IMR-90 (cell line): ENCODE measurements around the gene NT5C1B. TPM values are rescaled to one million over a fixed set of nuclear protein-coding genes. Genes with fewer than 3 reads are reported as not detected.

ENCODE experiments used
- ATAC-seq: fragments of 200-7000 bp; cut with Tn5 transposase; 2 replicates; pipeline ENCODE4 v1.9.1; 2020; ENCODE audit warnings: low read depth, mild to moderate bottlenecking, moderate library complexity
- BruUV-seq: library from RNA; stranded (reverse); fragments of 400-500 nt; replicated peaks from 2 replicates; lab custom pipeline; 2021; lab: Mats Ljungman, UMichigan
- CTCF ChIA-PET: fragments of 300-600 bp; formaldehyde crosslinking; extraction: SDS; loops from one replicate; lab custom pipeline; 2021; ENCODE audit warnings: antibody characterized with exemption; lab: Yijun Ruan, JAX
- POLR2A ChIA-PET: fragments of 300-600 bp; sonication (Branson Sonifier 250); formaldehyde crosslinking; loops from one replicate; lab custom pipeline; 2022; ENCODE audit warnings: antibody characterized with exemption; ENCODE audit not compliant: unreplicated experiment; lab: Charles Lee
- DNase-seq: peaks from one replicate; pipeline ENCODE4 v3.0.0; 2013
- H2AFZ ChIP-seq: replicated peaks from 2 replicates; pipeline ENCODE3; 2013; ENCODE audit warnings: low read length, mild to moderate bottlenecking; ENCODE audit not compliant: poor library complexity
- H2AK5ac ChIP-seq: 2 replicates; pipeline ENCODE4 v1.6.1; 2013; ENCODE audit warnings: low read depth, low read length, inconsistent platforms
- H2AK9ac ChIP-seq: replicated peaks from 2 replicates; pipeline ENCODE3; 2013; ENCODE audit warnings: mild to moderate bottlenecking, low read depth, low read length, moderate library complexity; ENCODE audit not compliant: poor library complexity
- H2BK120ac ChIP-seq: 2 replicates; pipeline ENCODE4 v1.6.1; 2013; ENCODE audit warnings: low read depth, low read length, inconsistent platforms
- H2BK15ac ChIP-seq: 3 replicates; pipeline ENCODE4 v1.6.1; 2013; ENCODE audit warnings: low read depth, low read length, inconsistent platforms
- H2BK20ac ChIP-seq: 2 replicates; pipeline ENCODE4 v1.6.1; 2013; ENCODE audit warnings: low read depth, mild to moderate bottlenecking, inconsistent platforms, low read length, moderate library complexity
- H2BK5ac ChIP-seq: 2 replicates; pipeline ENCODE4 v1.6.1; 2013; ENCODE audit warnings: mild to moderate bottlenecking, low read depth, low read length, inconsistent platforms; ENCODE audit not compliant: poor library complexity, severe bottlenecking
- H3K14ac ChIP-seq: replicated peaks from 2 replicates; pipeline ENCODE4 v1.6.1; 2013; ENCODE audit warnings: low read depth, low read length, inconsistent platforms
- H3K18ac ChIP-seq: 2 replicates; pipeline ENCODE4 v1.6.1; 2013; ENCODE audit warnings: low read depth, low read length, control low read depth
- H3K23ac ChIP-seq: 2 replicates; pipeline ENCODE4 v1.6.1; 2013; ENCODE audit warnings: low read depth, low read length, inconsistent platforms
- H3K27ac ChIP-seq: 2 replicates; pipeline ENCODE4 v1.5.1; 2013; ENCODE audit warnings: mild to moderate bottlenecking, control low read depth, low read length; ENCODE audit not compliant: insufficient read depth
- H3K27me3 ChIP-seq: 2 replicates; pipeline ENCODE4 v1.6.1; 2013; ENCODE audit warnings: low read length; ENCODE audit not compliant: control insufficient read depth, insufficient read depth
- H3K36me3 ChIP-seq: 2 replicates; pipeline ENCODE4 v1.6.1; 2013; ENCODE audit warnings: low read length, mixed read lengths; ENCODE audit not compliant: control insufficient read depth, insufficient read depth
- H3K4ac ChIP-seq: 2 replicates; pipeline ENCODE4 v1.6.1; 2013; ENCODE audit warnings: low read depth, low read length, inconsistent platforms
- H3K4me1 ChIP-seq: 2 replicates; pipeline ENCODE4 v1.6.1; 2013; ENCODE audit warnings: low read length, mixed read lengths; ENCODE audit not compliant: control insufficient read depth, insufficient read depth
- H3K4me2 ChIP-seq: 2 replicates; pipeline ENCODE4 v1.6.1; 2013; ENCODE audit warnings: low read depth, mild to moderate bottlenecking, control low read depth, low read length, moderate library complexity
- H3K4me3 ChIP-seq: 2 replicates; pipeline ENCODE4 v1.5.1; 2013; ENCODE audit warnings: low read depth, mild to moderate bottlenecking, control low read depth, low read length, moderate library complexity; ENCODE audit not compliant: insufficient read depth
- H3K56ac ChIP-seq: 2 replicates; pipeline ENCODE4 v1.6.1; 2013; ENCODE audit warnings: low read length, inconsistent platforms; ENCODE audit not compliant: insufficient read depth; ENCODE audit errors: extremely low read depth
- H3K79me1 ChIP-seq, 2 experiments: 2 replicates each; pipeline ENCODE4 v1.6.1; 2013; ENCODE audit warnings: low read length in 2 of 2, inconsistent platforms in 1 of 2, low read depth in 1 of 2
- H3K9ac ChIP-seq: 2 replicates; pipeline ENCODE4 v1.6.1; 2013; ENCODE audit warnings: low read depth, low read length, control low read depth
- H3K9me1 ChIP-seq: 2 replicates; pipeline ENCODE4 v1.6.1; 2013; ENCODE audit warnings: low read length, inconsistent platforms; ENCODE audit not compliant: insufficient read depth
- H3K9me3 ChIP-seq: 2 replicates; pipeline ENCODE4 v1.6.1; 2013; ENCODE audit warnings: low read length; ENCODE audit not compliant: control insufficient read depth, insufficient read depth
- H4K20me1 ChIP-seq: 2 replicates; pipeline ENCODE4 v1.6.1; 2013; ENCODE audit warnings: low read length, inconsistent platforms; ENCODE audit not compliant: insufficient read depth
- H4K5ac ChIP-seq: 2 replicates; pipeline ENCODE4 v1.6.1; 2013; ENCODE audit warnings: mild to moderate bottlenecking, low read depth, low read length, control low read depth
- H4K8ac ChIP-seq, 2 experiments: 2 replicates each; pipeline ENCODE4 v1.6.1; 2013; ENCODE audit warnings: low read depth in 2 of 2, low read length in 2 of 2, control low read depth in 1 of 2, inconsistent platforms in 1 of 2
- H4K91ac ChIP-seq: 2 replicates; pipeline ENCODE4 v1.6.1; 2013; ENCODE audit warnings: low read depth, low read length, inconsistent platforms; ENCODE audit not compliant: insufficient read depth
- CEBPB ChIP-seq: IDR thresholded peaks from 2 replicates; pipeline ENCODE4 v1.6.1; 2012; ENCODE audit warnings: low read depth, low read length, improper control_type of control experiment
- CHD1 ChIP-seq: IDR thresholded peaks from 2 replicates; pipeline ENCODE4 v1.6.1; 2012; ENCODE audit warnings: low read depth, low read length, improper control_type of control experiment
- ELK1 ChIP-seq: fragments of 150-350 bp; IDR thresholded peaks from 2 replicates; pipeline ENCODE4 v1.6.1; 2016; ENCODE audit warnings: low read depth, mild to moderate bottlenecking, low read length, moderate library complexity, borderline replicate concordance
- NFE2L2 ChIP-seq: fragments of 150-350 bp; IDR thresholded peaks from 2 replicates; pipeline ENCODE4 v1.6.1; 2016; ENCODE audit warnings: low read depth, mild to moderate bottlenecking, low read length
- POLR2A ChIP-seq: IDR thresholded peaks from 2 replicates; pipeline ENCODE4 v1.6.1; 2012; ENCODE audit warnings: mild to moderate bottlenecking, low read depth, low read length
- RFX5 ChIP-seq: IDR thresholded peaks from 2 replicates; pipeline ENCODE4 v1.8.0; 2012; ENCODE audit warnings: low read depth, mild to moderate bottlenecking, low read length, moderate library complexity
- SMC3 ChIP-seq: fragments of 150-350 bp; IDR thresholded peaks from 2 replicates; pipeline ENCODE4 v1.6.1; 2016; ENCODE audit warnings: low read depth, mild to moderate bottlenecking, antibody characterized with exemption, low read length, moderate library complexity
- USF2 ChIP-seq: fragments of 150-350 bp; IDR thresholded peaks from 2 replicates; pipeline ENCODE4 v1.6.1; 2017; ENCODE audit warnings: mild to moderate bottlenecking, antibody characterized with exemption, low read length, low read depth
- dilution Hi-C: fragments of 300-500 bp; cut with HindIII; formaldehyde crosslinking; loops from one replicate; pipeline ENCODE4 v1.14.3; 2018; ENCODE audit warnings: low sequenced_read_pairs; ENCODE audit not compliant: unreplicated experiment
- in situ Hi-C: fragments of 300-500 bp; cut with MboI; formaldehyde crosslinking; loops from 3 replicates; pipeline ENCODE4 v1.14.3; 2019; ENCODE audit warnings: low sequenced_read_pairs, inconsistent platforms, mixed read lengths
- intact Hi-C: fragments of 100-400 bp; cut with micrococcal nuclease; formaldehyde crosslinking; loops from 2 replicates; pipeline ENCODE4 v1.10.0; 2022
- polyA plus RNA-seq, 3 experiments: library from polyadenylated mRNA; depleted of rRNA; stranded (reverse); fragments of >200 nt; gene quantifications; 2 replicates each; pipeline ENCODE4 v1.2.3, GENCODE V29; 2012; ENCODE audit warnings: low replicate concordance in 1 of 3
- total RNA-seq: library from RNA; depleted of rRNA; stranded (reverse); fragments of >200 nt; gene quantifications from 2 replicates; pipeline ENCODE4 v1.2.3, GENCODE V29; 2012

The NT5C1B gene
- total and polyA plus RNA-seq, 2 of the 4 experiments (the other 2 are of a cell fraction): not detected

GRCh38 chr2:18605115-18605514 lies 15.7 kb upstream of the NT5C1B start:
- Histone ChIP-seq H4K8ac (no peak overlapping the region), H2AK5ac (no peak overlapping the region), H3K4me2 (no peak overlapping the region), H3K56ac (no peak overlapping the region), H3K36me3 (no peaks in the 10 kb centered on the region), H2BK20ac (no peak overlapping the region), H3K18ac (no peak overlapping the region), H2BK15ac (no peak overlapping the region), H2AK9ac (no peak overlapping the region), H4K5ac (no peak overlapping the region), H3K27me3 (peaks cover 8% of the 10 kb centered on the region), H3K23ac (no peak overlapping the region), H3K9me1 (no peaks in the 10 kb centered on the region), H3K4me1 (no peaks in the 10 kb centered on the region; the same call in 1 of the 2 replicates), H2BK5ac (no peak overlapping the region), H3K9ac (no peak overlapping the region), H2BK120ac (no peak overlapping the region), H3K79me1 (no peaks in the 10 kb centered on the region), H4K20me1 (no peaks in the 10 kb centered on the region), H2AFZ (no peak overlapping the region), H3K4ac (no peak overlapping the region), H4K91ac (no peak overlapping the region), H3K9me3 (no peaks in the 10 kb centered on the region), H3K27ac (no peak overlapping the region), H3K14ac (no peak overlapping the region), H3K4me3 (no peak overlapping the region)
- dilution Hi-C loops (no loop called here), intact Hi-C loops (no loop called here), in situ Hi-C loops (no loop called here)
- ATAC-seq (no peak), DNase-seq (no peak)
- TF ChIP-seq USF2: no peak
- TF ChIP-seq RFX5: no peak
- TF ChIP-seq CHD1: no peak
- TF ChIP-seq ELK1: no peak
- no peak for TF ChIP-seq SMC3
- no peak for TF ChIP-seq NFE2L2
- TF ChIP-seq CEBPB: no peak
- no peak for TF ChIP-seq POLR2A
- POLR2A ChIA-PET: no interaction called here
- CTCF ChIA-PET: no interaction called here
- BruUV-seq: no TSS peak
